Omental fat pad (tissue), 4 donors: Measurements from ENCODE around the gene TMEM11. TPM values are rescaled to one million over a fixed set of nuclear protein-coding genes. Genes with fewer than 3 reads are reported as not detected.

Source experiments
- ATAC-seq: fragments of 150-250 bp; one replicate; pipeline ENCODE4 v1.9.1; 2016; ENCODE audit warnings: mild to moderate bottlenecking, moderate library complexity; ENCODE audit not compliant: low FRiP score
- DNase-seq: peaks from one replicate; pipeline ENCODE4 v3.0.0-alpha.2; 2019; ENCODE audit warnings: low spot score
- CTCF ChIP-seq, 3 donors: fragments of 450-650 bp; IDR thresholded peaks; one replicate each; pipeline ENCODE4 v1.5.1; 2016 to 2017; ENCODE audit warnings: antibody characterized with exemption in 3 of 3, mild to moderate bottlenecking in 3 of 3, moderate library complexity in 2 of 3
- total RNA-seq, 4 donors: library from RNA; depleted of rRNA; stranded (reverse); fragments of >200 nt; gene quantifications; one replicate each; pipeline ENCODE4 v1.1.0, GENCODE V29; 2016

TMEM11 gene
- total RNA-seq, 4 donors from 2014 or later: 24.9 to 41.3 (median 34.0) TPM

GRCh38 chr17:21252289-21252795 is 38.4 kb upstream of the TMEM11 start:
- no peak for ATAC-seq
- no peak for DNase-seq
- no peak for TF ChIP-seq CTCF (IDR thresholded peaks at IDR 0.05)

- no peak for ATAC-seq
- TF ChIP-seq CTCF (IDR thresholded peaks at IDR 0.05): no peak
These were observed 37.5 kb upstream of the TMEM11 start for GRCh38 chr17:21251337-21252010.

GRCh38 chr17:21250854-21251253 is 36.9 kb upstream of the TMEM11 start:
- TF ChIP-seq CTCF (IDR thresholded peaks at IDR 0.05): no peak

More at GRCh38 chr17:21251337-21252010, 37.5 kb upstream of the TMEM11 start:
- DNase-seq: no peak

GRCh38 chr17:21249920-21250703 is 36.2 kb upstream of the TMEM11 start:
- no peak for TF ChIP-seq CTCF (IDR thresholded peaks at IDR 0.05)
- DNase-seq (no peak), ATAC-seq (no peak)

More at GRCh38 chr17:21250854-21251253, 36.9 kb upstream of the TMEM11 start:
- ATAC-seq: no peak
- DNase-seq: no peak

- ATAC-seq (no peak), DNase-seq (no peak)
- TF ChIP-seq CTCF (IDR thresholded peaks at IDR 0.05): no peak
These were observed 35.3 kb upstream of the TMEM11 start for GRCh38 chr17:21249086-21249795.

GRCh38 chr17:21248500-21248899 is 34.5 kb upstream of the TMEM11 start:
- DNase-seq (no peak), ATAC-seq (no peak)
- TF ChIP-seq CTCF (IDR thresholded peaks at IDR 0.05): no peak
